HepG2 (cell line): ENCODE data around the gene FXR2. TPM values are rescaled to one million over a fixed set of nuclear protein-coding genes. Genes with fewer than 3 reads are reported as not detected.
A peak's percentile ranks its signal among the peaks of the same experiment; 100 is the strongest.

ENCODE experiments used
- ASH2L ChIP-seq: fragments of 300-600, 200-600 bp; sonication (generic); IDR thresholded peaks from 2 replicates; pipeline ENCODE4 v1.7.0; 2017; ENCODE audit warnings: low read depth, mild to moderate bottlenecking, moderate library complexity, mixed read lengths, low read length; ENCODE audit not compliant: insufficient read length
- CAMTA2 ChIP-seq: sonication (generic); formaldehyde crosslinking; IDR thresholded peaks from 2 replicates; pipeline ENCODE4 v1.4.0; 2020; ENCODE audit warnings: mild to moderate bottlenecking, missing genetic modification reagents, borderline replicate concordance
- EP300 ChIP-seq, 3 experiments: sonication (generic) in 1 of 3; formaldehyde crosslinking in 1 of 3; IDR thresholded peaks; 2 replicates each; pipeline versions ENCODE4 v1.5.1 to v1.6.1; 2011 to 2020; ENCODE audit warnings: low read depth in 2 of 3, low read length in 2 of 3, borderline replicate concordance in 1 of 3, improper control_type of control experiment in 1 of 3, mild to moderate bottlenecking in 1 of 3, missing genetic modification reagents in 1 of 3, moderate library complexity in 1 of 3
- MATR3 ChIP-seq: sonication (generic); formaldehyde crosslinking; IDR thresholded peaks from 2 replicates; pipeline ENCODE4 v1.4.0; 2020; ENCODE audit warnings: missing genetic modification reagents
- SETDB1 ChIP-seq: sonication (generic); formaldehyde crosslinking; IDR thresholded peaks from 2 replicates; pipeline ENCODE4 v1.5.1; 2020; ENCODE audit warnings: missing genetic modification reagents, mild to moderate bottlenecking, borderline replicate concordance
- ZFYVE20 ChIP-seq: sonication (generic); formaldehyde crosslinking; IDR thresholded peaks from 2 replicates; pipeline ENCODE4 v1.8.0; 2023; ENCODE audit warnings: low read depth, mild to moderate bottlenecking, moderate library complexity, missing genetic modification reagents, borderline replicate concordance
- ZHX2 ChIP-seq, 2 experiments: sonication (generic) in 1 of 2; formaldehyde crosslinking in 1 of 2; IDR thresholded peaks; 2 replicates each; pipeline versions ENCODE4 v1.6.1 to v1.9.0; 2014 to 2022; ENCODE audit warnings: antibody characterized with exemption in 1 of 2, borderline replicate concordance in 1 of 2, inconsistent platforms in 1 of 2, low read depth in 1 of 2, missing genetic modification reagents in 1 of 2
- ZNF512B ChIP-seq: sonication (generic); formaldehyde crosslinking; IDR thresholded peaks from 2 replicates; pipeline ENCODE4 v1.5.1; 2020; ENCODE audit warnings: missing genetic modification reagents, mild to moderate bottlenecking, borderline replicate concordance
- ZNF569 ChIP-seq: sonication (generic); formaldehyde crosslinking; IDR thresholded peaks from 2 replicates; pipeline ENCODE4 v1.5.0; 2020; ENCODE audit warnings: mild to moderate bottlenecking, missing genetic modification reagents, moderate library complexity, borderline replicate concordance
- ZNF703 ChIP-seq: sonication (generic); formaldehyde crosslinking; IDR thresholded peaks from 2 replicates; pipeline ENCODE4 v1.5.1; 2020; ENCODE audit warnings: missing genetic modification reagents, mild to moderate bottlenecking, moderate library complexity, borderline replicate concordance
- polyA plus RNA-seq, 8 experiments: library from polyadenylated mRNA; depleted of rRNA in 3 of 8; stranded (reverse) in 7 of 8; unstranded in 1 of 8; fragments of >200 nt; fragmentation: Illumina TruSeq in 4 of 8; extraction: Trizol in 4 of 8; gene quantifications; 2 replicates each; pipeline versions ENCODE4 v1.2.1 to v1.2.3, GENCODE V29; 2011 to 2016; ENCODE audit warnings: low read depth in 4 of 8, missing spikeins in 1 of 8, mixed read lengths in 1 of 8; ENCODE audit not compliant: insufficient read depth in 1 of 8
- total RNA-seq, 5 experiments: library from RNA; depleted of rRNA; stranded (reverse); fragments of >200 nt; fragmentation: Illumina TruSeq; extraction: Trizol; gene quantifications; 2 replicates each; pipeline ENCODE4 v1.2.3, GENCODE V29; 2016; ENCODE audit warnings: low read depth in 1 of 5
- TF ChIP-seq, protein P1 (sequence below): IDR thresholded peaks from 2 replicates; pipeline ENCODE4 v1.6.1; 2016; ENCODE audit warnings: low read depth, missing genetic modification reagents, missing compliant biosample characterization

The FXR2 gene
- total and polyA plus RNA-seq, 2 of the 13 experiments (the other 11 are each of a cell fraction or from before 2014, with no cell fraction given), result 20.9 to 24.4 TPM

- TF ChIP-seq, protein P1, sequence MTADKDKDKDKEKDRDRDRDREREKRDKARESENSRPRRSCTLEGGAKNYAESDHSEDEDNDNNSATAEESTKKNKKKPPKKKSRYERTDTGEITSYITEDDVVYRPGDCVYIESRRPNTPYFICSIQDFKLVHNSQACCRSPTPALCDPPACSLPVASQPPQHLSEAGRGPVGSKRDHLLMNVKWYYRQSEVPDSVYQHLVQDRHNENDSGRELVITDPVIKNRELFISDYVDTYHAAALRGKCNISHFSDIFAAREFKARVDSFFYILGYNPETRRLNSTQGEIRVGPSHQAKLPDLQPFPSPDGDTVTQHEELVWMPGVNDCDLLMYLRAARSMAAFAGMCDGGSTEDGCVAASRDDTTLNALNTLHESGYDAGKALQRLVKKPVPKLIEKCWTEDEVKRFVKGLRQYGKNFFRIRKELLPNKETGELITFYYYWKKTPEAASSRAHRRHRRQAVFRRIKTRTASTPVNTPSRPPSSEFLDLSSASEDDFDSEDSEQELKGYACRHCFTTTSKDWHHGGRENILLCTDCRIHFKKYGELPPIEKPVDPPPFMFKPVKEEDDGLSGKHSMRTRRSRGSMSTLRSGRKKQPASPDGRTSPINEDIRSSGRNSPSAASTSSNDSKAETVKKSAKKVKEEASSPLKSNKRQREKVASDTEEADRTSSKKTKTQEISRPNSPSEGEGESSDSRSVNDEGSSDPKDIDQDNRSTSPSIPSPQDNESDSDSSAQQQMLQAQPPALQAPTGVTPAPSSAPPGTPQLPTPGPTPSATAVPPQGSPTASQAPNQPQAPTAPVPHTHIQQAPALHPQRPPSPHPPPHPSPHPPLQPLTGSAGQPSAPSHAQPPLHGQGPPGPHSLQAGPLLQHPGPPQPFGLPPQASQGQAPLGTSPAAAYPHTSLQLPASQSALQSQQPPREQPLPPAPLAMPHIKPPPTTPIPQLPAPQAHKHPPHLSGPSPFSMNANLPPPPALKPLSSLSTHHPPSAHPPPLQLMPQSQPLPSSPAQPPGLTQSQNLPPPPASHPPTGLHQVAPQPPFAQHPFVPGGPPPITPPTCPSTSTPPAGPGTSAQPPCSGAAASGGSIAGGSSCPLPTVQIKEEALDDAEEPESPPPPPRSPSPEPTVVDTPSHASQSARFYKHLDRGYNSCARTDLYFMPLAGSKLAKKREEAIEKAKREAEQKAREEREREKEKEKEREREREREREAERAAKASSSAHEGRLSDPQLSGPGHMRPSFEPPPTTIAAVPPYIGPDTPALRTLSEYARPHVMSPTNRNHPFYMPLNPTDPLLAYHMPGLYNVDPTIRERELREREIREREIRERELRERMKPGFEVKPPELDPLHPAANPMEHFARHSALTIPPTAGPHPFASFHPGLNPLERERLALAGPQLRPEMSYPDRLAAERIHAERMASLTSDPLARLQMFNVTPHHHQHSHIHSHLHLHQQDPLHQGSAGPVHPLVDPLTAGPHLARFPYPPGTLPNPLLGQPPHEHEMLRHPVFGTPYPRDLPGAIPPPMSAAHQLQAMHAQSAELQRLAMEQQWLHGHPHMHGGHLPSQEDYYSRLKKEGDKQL (CRISPR knock-in tag), result 0 out of 2 replicates have a peak, but pooled peaks have one; percentile 70
- no peak for TF ChIP-seq CAMTA2
- TF ChIP-seq SETDB1, result no peak
- no peak for TF ChIP-seq ZFYVE20 (CRISPR knock-in tag)
- TF ChIP-seq ZNF703, result no peak
- no peak for TF ChIP-seq ZNF569
- TF ChIP-seq ASH2L, result peak; percentile 77
- peak; percentile 43 to 55; a peak in 3 of 4 replicates for TF ChIP-seq EP300 (IDR thresholded peaks at IDR 0.05; ENCODE audit: low read depth in 2 of 2, low read length in 2 of 2)
- peak; percentile 29; the same call in 1 of the 2 replicates for TF ChIP-seq EP300 (CRISPR knock-in tag; IDR thresholded peaks at IDR 0.05; ENCODE audit: borderline replicate concordance)
- TF ChIP-seq MATR3, result no peak
- no peak for TF ChIP-seq ZNF512B (CRISPR knock-in tag)
- no peak for TF ChIP-seq ZHX2 (IDR thresholded peaks at IDR 0.05; ENCODE audit: low read depth)
- TF ChIP-seq ZHX2 (CRISPR knock-in tag; IDR thresholded peaks at IDR 0.05; ENCODE audit: borderline replicate concordance), result no peak
Measured at GRCh38 chr17:7627250-7628121, 12.8 kb upstream of the FXR2 start, which contains the start of gene SAT2 (continued).
